NCI-H2171 (cell line): Measurements from ENCODE around the gene GALE.
A peak's percentile ranks its signal among the peaks of the same experiment; 100 is the strongest.

Source experiments
- DNase-seq: peaks from one replicate; lab custom pipeline; 2025; lab: John Stamatoyannopoulos, UW

The GALE gene

DNA sequence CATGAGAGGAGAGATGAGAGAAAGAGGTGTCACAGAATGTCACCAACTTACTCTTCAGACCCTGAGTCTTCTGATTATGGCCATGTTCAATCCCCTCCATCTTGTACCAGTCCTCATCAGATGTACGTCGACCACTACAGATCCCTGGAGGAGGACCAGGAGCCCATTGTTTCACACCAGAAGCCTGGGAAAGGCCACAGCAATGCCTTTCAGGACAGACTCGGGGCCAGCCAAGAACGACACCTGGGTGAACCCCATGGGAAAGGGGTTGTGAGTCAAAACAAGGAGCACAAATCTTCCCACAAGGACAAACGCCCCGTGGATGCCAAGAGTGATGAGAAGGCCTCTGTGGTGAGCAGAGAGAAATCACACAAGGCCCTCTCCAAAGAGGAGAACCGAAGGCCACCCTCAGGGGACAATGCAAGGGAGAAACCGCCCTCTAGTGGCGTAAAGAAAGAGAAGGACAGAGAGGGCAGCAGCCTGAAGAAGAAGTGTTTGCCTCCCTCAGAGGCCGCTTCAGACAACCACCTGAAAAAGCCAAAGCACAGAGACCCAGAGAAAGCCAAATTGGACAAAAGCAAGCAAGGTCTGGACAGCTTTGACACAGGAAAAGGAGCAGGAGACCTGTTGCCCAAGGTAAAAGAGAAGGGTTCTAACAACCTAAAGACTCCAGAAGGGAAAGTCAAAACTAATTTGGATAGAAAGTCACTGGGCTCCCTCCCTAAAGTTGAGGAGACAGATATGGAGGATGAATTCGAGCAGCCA is 49.3 kb downstream of the GALE start:
- DNase-seq = peak; percentile 38

DNA sequence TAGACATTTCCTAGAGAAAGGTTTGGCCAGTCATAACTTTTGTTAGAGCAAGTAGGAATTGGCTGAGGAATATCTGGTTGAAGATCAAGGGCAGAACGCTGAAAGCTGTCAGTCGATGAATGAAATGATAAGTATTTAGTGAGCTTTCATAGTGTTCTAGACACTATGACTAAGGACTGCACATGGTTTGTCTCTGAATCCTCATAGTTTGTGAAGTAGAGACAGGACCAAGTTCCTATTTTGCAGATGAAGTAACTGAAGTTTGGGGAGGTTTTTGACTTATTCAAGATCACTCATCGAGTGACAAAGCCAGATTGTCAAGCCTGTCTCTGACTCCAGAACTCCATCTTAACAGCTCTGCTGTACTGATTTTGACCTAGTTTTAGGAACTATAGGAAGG is 52.5 kb downstream of the GALE start:
- DNase-seq = no peak
